HepG2 (cell line): Measurements from ENCODE around the gene WIF1. TPM values are rescaled to one million over a fixed set of nuclear protein-coding genes. Genes with fewer than 3 reads are reported as not detected.

Experiments
- ESRRA ChIP-seq: sonication (generic); formaldehyde crosslinking; IDR thresholded peaks from 2 replicates; pipeline ENCODE4 v1.5.1; 2020; ENCODE audit warnings: mild to moderate bottlenecking, low read depth, missing genetic modification reagents
- HNF1A ChIP-seq, 2 experiments: sonication (generic) in 1 of 2; formaldehyde crosslinking in 1 of 2; IDR thresholded peaks; 2 replicates each; pipeline versions ENCODE4 v1.4.0 to v1.6.1; 2016 to 2020; ENCODE audit warnings: borderline replicate concordance in 1 of 2, low read depth in 1 of 2, mild to moderate bottlenecking in 1 of 2, missing genetic modification reagents in 1 of 2
- KDM4B ChIP-seq: sonication (generic); formaldehyde crosslinking; IDR thresholded peaks from 2 replicates; pipeline ENCODE4 v1.4.0; 2020; ENCODE audit warnings: missing genetic modification reagents
- MXD4 ChIP-seq: IDR thresholded peaks from 2 replicates; pipeline ENCODE4 v1.6.1; 2016; ENCODE audit warnings: mild to moderate bottlenecking, missing biosample characterization, missing genetic modification reagents
- ZBTB42 ChIP-seq: sonication (generic); formaldehyde crosslinking; IDR thresholded peaks from 2 replicates; pipeline ENCODE4 v1.5.0; 2020; ENCODE audit warnings: mild to moderate bottlenecking, missing genetic modification reagents
- ZBTB49 ChIP-seq: sonication (generic); formaldehyde crosslinking; IDR thresholded peaks from 2 replicates; pipeline ENCODE4 v1.4.0; 2020; ENCODE audit warnings: missing genetic modification reagents, borderline replicate concordance
- ZNF326 ChIP-seq: sonication (generic); formaldehyde crosslinking; IDR thresholded peaks from 2 replicates; pipeline ENCODE4 v1.4.0; 2020; ENCODE audit warnings: missing genetic modification reagents, borderline replicate concordance
- ZNF646 ChIP-seq: sonication (generic); formaldehyde crosslinking; IDR thresholded peaks from 2 replicates; pipeline ENCODE4 v1.9.0; 2021; ENCODE audit warnings: mild to moderate bottlenecking, missing genetic modification reagents
- ZNF776 ChIP-seq: sonication (generic); formaldehyde crosslinking; IDR thresholded peaks from 2 replicates; pipeline ENCODE4 v1.4.0; 2020; ENCODE audit warnings: mild to moderate bottlenecking, missing genetic modification reagents
- ZNF777 ChIP-seq: sonication (generic); formaldehyde crosslinking; IDR thresholded peaks from 2 replicates; pipeline ENCODE4 v1.4.0; 2020; ENCODE audit warnings: missing genetic modification reagents
- ZNF83 ChIP-seq: sonication (generic); formaldehyde crosslinking; IDR thresholded peaks from 2 replicates; pipeline ENCODE4 v1.4.0; 2020; ENCODE audit warnings: missing genetic modification reagents, mild to moderate bottlenecking, borderline replicate concordance
- polyA plus RNA-seq, 8 experiments: library from polyadenylated mRNA; depleted of rRNA in 3 of 8; stranded (reverse) in 7 of 8; unstranded in 1 of 8; fragments of >200 nt; fragmentation: Illumina TruSeq in 4 of 8; extraction: Trizol in 4 of 8; gene quantifications; 2 replicates each; pipeline versions ENCODE4 v1.2.1 to v1.2.3, GENCODE V29; 2011 to 2016; ENCODE audit warnings: low read depth in 4 of 8, missing spikeins in 1 of 8, mixed read lengths in 1 of 8; ENCODE audit not compliant: insufficient read depth in 1 of 8
- total RNA-seq, 5 experiments: library from RNA; depleted of rRNA; stranded (reverse); fragments of >200 nt; fragmentation: Illumina TruSeq; extraction: Trizol; gene quantifications; 2 replicates each; pipeline ENCODE4 v1.2.3, GENCODE V29; 2016; ENCODE audit warnings: low read depth in 1 of 5

WIF1 gene
- total and polyA plus RNA-seq, 2 of the 13 experiments (the other 11 are each of a cell fraction or from before 2014, with no cell fraction given), result not detected

- TF ChIP-seq ZNF646 (CRISPR knock-in tag) (peak; percentile 74; the same call in 1 of the 2 replicates), KDM4B (CRISPR knock-in tag) (peak; percentile 92), ZNF776 (CRISPR knock-in tag) (peak; percentile 99), ZBTB42 (peak; percentile 98), ZBTB49 (CRISPR knock-in tag) (peak; percentile 90), ZNF326 (CRISPR knock-in tag) (no peak), HNF1A (IDR thresholded peaks at IDR 0.05; ENCODE audit: low read depth) (no peak), HNF1A (CRISPR knock-in tag; IDR thresholded peaks at IDR 0.05; ENCODE audit: borderline replicate concordance) (peak; percentile 83), ZNF777 (CRISPR knock-in tag) (peak; percentile 88), ESRRA (CRISPR knock-in tag) (peak; percentile 93), MXD4 (CRISPR knock-in tag) (peak; percentile 98), ZNF83 (peak; percentile 99)
Observed at GRCh38 chr12:65169320-65170208, 48.5 kb upstream of the WIF1 start, which contains the start of gene LEMD3 (continued).
